Spleen (tissue), 7 donors: ENCODE data around the gene SUN1.

Experiments
- CTCF ChIP-seq, 11 experiments: fragments of 200-600 bp in 7 of 11; fragments of 450-650 bp in 4 of 11; sonication (generic) in 4 of 11; IDR thresholded peaks in 8 of 11; conservative IDR thresholded peaks in 3 of 11; 1 replicate in 7 of 11; 2 replicates in 4 of 11; pipeline versions ENCODE4 v1.4.0 to v1.8.0; 2016 to 2021; ENCODE audit warnings: antibody characterized with exemption in 11 of 11, inconsistent platforms in 4 of 11, mild to moderate bottlenecking in 1 of 11
- POLR2A ChIP-seq, 3 donors: fragments of 450-650 bp; IDR thresholded peaks; one replicate each; pipeline ENCODE4 v1.5.1; 2017; ENCODE audit warnings: antibody characterized with exemption in 3 of 3, mild to moderate bottlenecking in 1 of 3
- donor health status: DM: no; HTN: no; CAD: no; lungs with moderate emphysema.
- donor health status: DM: no; HTN: no; CAD: no.
- donor health status: DM: no; HTN: no; CAD: no.

- TF ChIP-seq CTCF (IDR thresholded peaks at IDR 0.05 in 8 of 11, conservative IDR thresholded peaks at IDR 0.05 in 3 of 11) (no peak), POLR2A (IDR thresholded peaks at IDR 0.05) (no peak)
These were observed 78.2 kb downstream of the SUN1 start for GRCh38 chr7:910441-910861.
